GM21390 (cell line): Measurements from ENCODE around the gene BCAS3.
"Not testable (repeated sequence)": the region's sequence is repeated elsewhere in the genome, so short reads cannot be mapped to it uniquely, and the experiment has no call there.

Source experiments
- ATAC-seq: cut with Tn5 transposase; IDR thresholded peaks from one replicate; pipeline ENCODE4 v1.9.1; 2021; ENCODE audit not compliant: unreplicated experiment

Gene BCAS3

GRCh38 chr17:61144137-61144536, 466.5 kb downstream of the BCAS3 start:
- ATAC-seq = no peak

- no peak for ATAC-seq
Observed at GRCh38 chr17:61144617-61145564, 467.2 kb downstream of the BCAS3 start.

GRCh38 chr17:61146833-61147232, 469.2 kb downstream of the BCAS3 start:
- not testable (repeated sequence) for ATAC-seq

- ATAC-seq = no peak
Observed at GRCh38 chr17:61149106-61149825, 471.6 kb downstream of the BCAS3 start.

GRCh38 chr17:61149862-61150362, 472.3 kb downstream of the BCAS3 start:
- ATAC-seq = no peak

GRCh38 chr17:61150686-61151299, 473.1 kb downstream of the BCAS3 start:
- no peak for ATAC-seq

GRCh38 chr17:61152898-61153297, 475.2 kb downstream of the BCAS3 start:
- no peak for ATAC-seq

GRCh38 chr17:61155590-61156237, 478.1 kb downstream of the BCAS3 start:
- ATAC-seq = no peak

- ATAC-seq = no peak
Observed at GRCh38 chr17:61157246-61157886, 479.7 kb downstream of the BCAS3 start.

GRCh38 chr17:61158376-61158775, 480.7 kb downstream of the BCAS3 start:
- no peak for ATAC-seq

GRCh38 chr17:61159221-61159814, 481.7 kb downstream of the BCAS3 start:
- ATAC-seq = no peak

GRCh38 chr17:61160204-61160603, 482.6 kb downstream of the BCAS3 start:
- ATAC-seq = no peak

GRCh38 chr17:61160789-61161445, 483.3 kb downstream of the BCAS3 start:
- no peak for ATAC-seq

GRCh38 chr17:61161615-61162134, 484.0 kb downstream of the BCAS3 start:
- ATAC-seq = no peak

- ATAC-seq = no peak
Observed at GRCh38 chr17:61164517-61164916, 486.9 kb downstream of the BCAS3 start.

- ATAC-seq = no peak
Observed at GRCh38 chr17:61167075-61167474, 489.4 kb downstream of the BCAS3 start.

- ATAC-seq = no peak
Observed at GRCh38 chr17:61168506-61168905, 490.9 kb downstream of the BCAS3 start.

GRCh38 chr17:61174310-61174709, 496.7 kb downstream of the BCAS3 start:
- no peak for ATAC-seq
